ACC112 (cell line): ENCODE measurements around the gene FAM168A.

Experiments used
- H2AFZ ChIP-seq: fragments of 200-600 bp; sonication (generic); one replicate; pipeline ENCODE4 v1.6.0; 2017; ENCODE audit warnings: antibody characterized with exemption, low read length; ENCODE audit not compliant: unreplicated experiment
- H3K27ac ChIP-seq: fragments of 200-600 bp; sonication (generic); 2 replicates; pipeline ENCODE4 v1.5.1; 2014; ENCODE audit warnings: low read depth, mild to moderate bottlenecking, antibody characterized with exemption, low read length, moderate library complexity
- H3K27me3 ChIP-seq: fragments of 200-600 bp; sonication (generic); 2 replicates; pipeline ENCODE4 v1.6.1; 2014; ENCODE audit warnings: mild to moderate bottlenecking, antibody characterized with exemption, low read length, moderate library complexity, mixed read lengths; ENCODE audit not compliant: insufficient read depth
- H3K36me3 ChIP-seq: fragments of 200-600 bp; sonication (generic); 2 replicates; pipeline ENCODE4 v1.6.1; 2016; ENCODE audit warnings: mild to moderate bottlenecking, antibody characterized with exemption, low read length, moderate library complexity, mixed read lengths; ENCODE audit not compliant: insufficient read depth
- H3K4me1 ChIP-seq: fragments of 200-600 bp; sonication (generic); one replicate; pipeline ENCODE4 v1.6.1; 2016; ENCODE audit warnings: low read length, mixed read lengths; ENCODE audit not compliant: insufficient read depth, unreplicated experiment, control insufficient read depth
- H3K4me3 ChIP-seq: fragments of 200-600 bp; sonication (generic); 2 replicates; pipeline ENCODE4 v1.5.1; 2014; ENCODE audit warnings: mild to moderate bottlenecking, low read depth, low read length
- H3K79me2 ChIP-seq: fragments of 200-600 bp; sonication (generic); one replicate; pipeline ENCODE4 v1.6.0; 2016; ENCODE audit warnings: low read length; ENCODE audit not compliant: control insufficient read depth, unreplicated experiment, insufficient read depth

The FAM168A gene

DNA sequence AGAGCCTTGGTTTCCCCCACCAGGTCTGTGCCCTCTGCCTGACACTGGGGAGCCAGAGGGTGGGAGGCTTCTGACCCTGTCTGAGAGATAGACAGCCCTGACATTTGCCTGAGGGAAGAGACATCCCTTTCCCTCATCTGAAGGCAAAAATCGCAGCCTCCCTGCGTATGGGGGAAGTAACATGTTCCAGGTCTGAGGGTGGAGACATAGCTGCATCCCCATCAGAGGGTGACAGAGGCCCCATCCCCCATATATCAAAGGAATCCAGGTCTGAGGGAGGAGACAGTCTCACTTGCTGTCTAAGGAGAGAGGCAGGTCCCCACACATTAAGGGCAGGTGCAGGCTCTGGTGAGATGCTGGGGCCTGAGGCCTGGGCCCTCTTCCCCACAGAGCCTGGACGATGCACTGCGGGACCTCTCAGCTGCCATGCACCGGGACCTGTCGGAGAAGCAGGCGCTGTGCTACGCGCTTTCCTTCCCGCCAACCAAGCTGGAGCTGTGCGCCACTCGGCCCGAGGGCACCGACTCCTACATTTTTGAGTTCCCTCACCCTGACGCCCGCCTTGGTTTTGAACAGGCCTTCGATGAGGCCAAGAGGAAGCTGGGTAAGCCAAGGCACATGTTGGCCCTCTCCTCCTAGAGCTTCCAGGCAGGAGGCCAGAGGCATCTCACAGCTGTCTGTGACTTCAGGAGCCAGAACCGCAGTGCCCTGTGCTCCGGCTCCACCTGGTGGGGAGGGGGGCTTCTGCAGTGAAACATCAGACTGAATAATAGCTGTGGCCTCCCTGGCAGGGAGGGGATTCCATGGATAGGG is 237.8 kb downstream of the FAM168A start:
- Histone ChIP-seq H3K79me2 (no peaks in the 10 kb centered on the region), H3K27me3 (no peaks in the 10 kb centered on the region), H3K36me3 (peaks cover 22% of the 10 kb centered on the region), H3K4me1 (peaks cover 15% of the 10 kb centered on the region), H2AFZ (no peak overlapping the region), H3K4me3 (0 out of 2 replicates have a peak overlapping the region, but pooled peaks have one; percentile 23), H3K27ac (peak overlapping the region; percentile 73)

DNA sequence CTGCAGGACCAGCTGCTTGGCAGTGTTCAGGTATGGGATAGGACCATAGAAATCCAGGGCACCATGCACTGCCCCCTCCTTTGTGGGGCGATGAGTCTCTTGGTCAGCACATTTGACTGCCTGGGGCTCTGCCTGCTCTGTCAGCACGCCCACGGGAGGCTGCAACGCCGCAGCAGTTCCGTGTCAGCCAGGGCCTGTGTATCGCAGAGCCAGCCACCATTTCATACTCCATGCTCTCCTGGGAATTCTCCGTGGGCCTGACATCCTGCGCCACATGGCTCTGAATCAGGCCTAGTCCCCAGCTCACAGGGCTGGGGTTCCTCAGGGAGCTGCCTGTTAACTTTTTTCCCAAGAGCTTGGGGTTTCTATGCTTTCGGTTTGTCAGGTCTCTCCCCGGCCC is 238.6 kb downstream of the FAM168A start:
- H3K36me3 ChIP-seq, result peaks cover 22% of the 10 kb centered on the region
- H2AFZ ChIP-seq, result no peak overlapping the region
- no peaks in the 10 kb centered on the region for H3K79me2 ChIP-seq
- no peaks in the 10 kb centered on the region for H3K27me3 ChIP-seq
- H3K27ac ChIP-seq, result peak overlapping the region; percentile 73
- H3K4me3 ChIP-seq, result peak overlapping the region; percentile 23; the same call in 1 of the 2 replicates
- H3K4me1 ChIP-seq, result peaks cover 15% of the 10 kb centered on the region

DNA sequence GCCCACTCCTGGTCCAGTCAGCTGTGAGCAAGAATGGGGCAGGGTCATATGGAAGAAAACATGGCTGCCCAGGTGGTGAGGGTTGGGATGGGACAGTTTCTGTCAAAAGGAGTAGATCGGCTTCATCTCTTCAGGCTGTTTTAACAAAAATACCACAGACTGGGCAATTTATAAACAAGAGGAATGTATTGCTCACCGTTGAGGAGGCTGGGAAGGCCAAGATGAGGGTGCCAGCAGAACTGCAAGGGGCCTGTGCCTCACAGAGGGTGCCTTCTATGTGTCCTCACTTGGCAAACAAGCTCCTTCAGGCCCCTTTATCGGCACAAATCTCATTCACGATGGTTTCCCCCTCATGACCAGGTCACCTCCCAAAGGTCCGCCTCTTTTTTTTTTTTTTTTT is 239.8 kb downstream of the FAM168A start:
- Histone ChIP-seq H3K27me3 (no peaks in the 10 kb centered on the region), H3K27ac (no peak overlapping the region), H2AFZ (no peak overlapping the region)

DNA sequence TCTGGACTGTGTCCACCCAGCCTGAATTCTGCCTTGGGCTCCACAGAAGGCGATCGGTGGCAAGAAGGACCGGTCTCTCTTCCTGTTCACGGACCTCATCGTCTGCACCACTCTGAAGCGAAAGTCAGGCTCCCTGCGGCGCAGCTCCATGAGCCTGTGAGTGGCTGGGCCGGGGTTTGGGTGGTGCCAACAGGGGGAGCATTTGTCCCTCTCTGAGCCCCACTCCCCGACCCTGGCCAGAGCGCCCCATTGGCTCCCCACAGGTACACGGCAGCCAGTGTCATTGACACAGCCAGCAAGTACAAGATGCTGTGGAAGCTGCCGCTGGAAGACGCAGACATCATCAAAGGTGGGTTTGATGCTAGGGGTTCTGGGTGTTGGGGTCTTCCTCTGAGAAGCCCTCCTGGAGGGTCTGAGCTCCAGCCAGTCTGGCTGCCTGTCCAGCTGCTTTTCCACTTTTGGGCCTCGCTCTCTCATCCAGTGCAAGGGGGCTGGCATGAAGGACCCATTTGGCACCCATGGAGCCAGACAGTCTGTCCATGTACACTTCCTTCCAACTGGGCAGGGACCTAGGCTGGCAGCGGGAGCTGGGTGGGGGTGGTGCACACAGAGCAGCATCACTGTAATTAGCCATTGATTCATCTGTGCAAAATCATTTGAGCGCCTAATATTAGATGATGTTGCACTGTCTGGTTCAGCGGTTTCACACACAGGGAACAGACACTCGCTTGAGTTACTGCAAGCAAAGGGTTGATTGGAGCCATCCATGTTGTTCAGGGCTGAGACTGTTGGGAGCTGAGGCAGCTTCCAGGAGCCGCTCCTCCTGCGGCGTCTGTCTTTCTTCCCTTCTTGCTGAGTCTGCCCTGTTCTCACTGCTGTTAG is 240.7 kb downstream of the FAM168A start:
- H3K79me2 ChIP-seq, result no peaks in the 10 kb centered on the region
- peaks cover 15% of the 10 kb centered on the region for H3K4me1 ChIP-seq
- H3K27ac ChIP-seq, result no peak overlapping the region

More for the DNA sequence above, 239.8 kb downstream of the FAM168A start:
- H3K4me1 ChIP-seq, result peaks cover 15% of the 10 kb centered on the region
- H3K4me3 ChIP-seq, result no peak overlapping the region
- no peaks in the 10 kb centered on the region for H3K79me2 ChIP-seq
- H3K36me3 ChIP-seq, result peaks cover 22% of the 10 kb centered on the region

DNA sequence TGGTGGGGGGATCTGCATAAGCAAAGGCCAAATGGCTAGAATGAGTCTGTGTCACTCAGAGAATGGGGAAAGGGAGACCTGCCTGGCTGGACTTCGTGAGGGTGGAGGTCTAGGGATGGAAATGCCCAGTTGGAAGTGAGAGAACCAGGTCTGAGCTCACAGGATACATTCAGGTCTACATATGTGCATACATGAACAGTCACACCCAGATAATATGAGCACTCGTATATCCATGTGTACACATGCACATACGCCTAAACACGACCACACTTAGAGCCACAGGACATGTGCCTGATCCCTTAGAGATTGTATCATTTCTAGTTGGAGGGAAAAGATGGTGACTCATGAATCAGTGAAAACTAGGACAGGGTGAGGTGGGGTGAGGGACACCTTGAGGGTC is 242.8 kb downstream of the FAM168A start:
- H2AFZ ChIP-seq, result no peak overlapping the region
- no peak overlapping the region for H3K27ac ChIP-seq
- peaks cover 15% of the 10 kb centered on the region for H3K4me1 ChIP-seq
- no peaks in the 10 kb centered on the region for H3K27me3 ChIP-seq
- no peak overlapping the region for H3K4me3 ChIP-seq
- peaks cover 1% of the 10 kb centered on the region; the same call in 1 of the 2 replicates for H3K36me3 ChIP-seq
- H3K79me2 ChIP-seq, result no peaks in the 10 kb centered on the region

More for the DNA sequence above, 240.7 kb downstream of the FAM168A start:
- H3K36me3 ChIP-seq, result peaks cover 15% of the 10 kb centered on the region
- no peaks in the 10 kb centered on the region for H3K27me3 ChIP-seq
- H2AFZ ChIP-seq, result no peak overlapping the region
- no peak overlapping the region for H3K4me3 ChIP-seq

DNA sequence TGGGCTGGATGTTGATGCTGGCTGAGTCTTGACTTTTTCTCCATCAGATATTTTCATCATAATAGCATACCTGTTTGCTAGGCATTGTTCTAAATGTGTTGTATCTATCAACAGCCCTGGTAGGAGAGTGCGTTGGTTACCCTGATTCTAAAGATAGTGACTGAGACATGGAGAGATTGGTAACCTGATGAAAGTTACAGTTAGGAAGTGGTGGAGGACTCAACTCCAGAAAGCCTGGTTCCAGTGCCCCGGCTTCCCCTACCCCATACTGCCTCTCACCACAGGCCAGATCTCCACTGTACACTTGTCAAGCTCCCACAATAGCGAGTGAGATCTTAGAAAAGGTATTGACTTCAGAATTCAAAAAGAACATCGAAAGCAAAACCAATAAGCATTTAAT is 244.5 kb downstream of the FAM168A start:
- Histone ChIP-seq H2AFZ (no peak overlapping the region), H3K4me3 (no peak overlapping the region), H3K4me1 (no peaks in the 10 kb centered on the region), H3K27me3 (no peaks in the 10 kb centered on the region), H3K36me3 (no peaks in the 10 kb centered on the region; the same call in 1 of the 2 replicates), H3K27ac (no peak overlapping the region), H3K79me2 (no peaks in the 10 kb centered on the region)

DNA sequence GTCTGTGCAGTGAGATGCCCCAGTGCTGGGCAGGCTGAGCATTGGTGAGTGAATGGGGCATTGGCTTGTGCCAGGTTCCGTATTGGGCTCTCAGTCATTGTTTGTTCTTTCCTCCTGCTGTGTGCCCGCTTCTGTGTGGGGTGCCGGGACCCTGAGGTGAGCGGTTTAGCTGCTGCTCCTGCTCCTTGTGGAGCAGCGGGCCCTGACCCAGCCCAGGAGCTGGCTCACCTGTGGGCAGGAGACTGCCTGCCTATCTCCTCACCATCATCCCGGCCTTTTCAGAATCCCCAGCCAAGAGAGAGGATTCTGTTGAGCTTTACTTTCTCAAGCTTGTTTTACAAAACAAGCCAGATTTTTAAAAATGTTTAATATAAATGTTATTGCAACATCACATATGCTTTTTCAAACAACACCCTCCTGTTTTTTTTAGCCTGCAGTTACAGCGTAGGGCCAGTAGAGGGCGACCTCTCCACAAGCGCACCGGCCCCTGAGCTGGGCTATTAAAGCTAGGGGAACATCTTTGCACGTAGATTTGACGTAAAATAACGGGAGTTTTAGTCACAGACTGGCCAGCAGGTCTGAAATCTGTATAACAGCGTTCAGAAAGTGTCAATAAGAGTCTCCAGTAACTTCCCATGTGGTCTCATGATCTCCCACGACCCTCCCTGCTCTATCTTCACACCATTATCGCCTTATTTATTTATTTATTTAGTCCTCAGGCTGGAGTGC is 246.8 kb downstream of the FAM168A start:
- Histone ChIP-seq H2AFZ (no peak overlapping the region), H3K79me2 (no peaks in the 10 kb centered on the region), H3K36me3 (no peaks in the 10 kb centered on the region)

More for the DNA sequence above, 246.8 kb downstream of the FAM168A start:
- Histone ChIP-seq H3K4me1 (no peaks in the 10 kb centered on the region), H3K27ac (no peak overlapping the region; the same call in 1 of the 2 replicates), H3K27me3 (no peaks in the 10 kb centered on the region), H3K4me3 (no peak overlapping the region)
